GM19395 (cell line): ENCODE results near the gene CAPZA2.
A peak's percentile ranks its signal among the peaks of the same experiment; 100 is the strongest.
"Not testable (repeated sequence)": the region's sequence is repeated elsewhere in the genome, so short reads cannot be mapped to it uniquely, and the experiment has no call there.

Experiments used
- ATAC-seq: cut with Tn5 transposase; IDR thresholded peaks from one replicate; pipeline ENCODE4 v1.9.1; 2021; ENCODE audit warnings: mild to moderate bottlenecking, moderate library complexity; ENCODE audit not compliant: unreplicated experiment

CAPZA2 gene

DNA sequence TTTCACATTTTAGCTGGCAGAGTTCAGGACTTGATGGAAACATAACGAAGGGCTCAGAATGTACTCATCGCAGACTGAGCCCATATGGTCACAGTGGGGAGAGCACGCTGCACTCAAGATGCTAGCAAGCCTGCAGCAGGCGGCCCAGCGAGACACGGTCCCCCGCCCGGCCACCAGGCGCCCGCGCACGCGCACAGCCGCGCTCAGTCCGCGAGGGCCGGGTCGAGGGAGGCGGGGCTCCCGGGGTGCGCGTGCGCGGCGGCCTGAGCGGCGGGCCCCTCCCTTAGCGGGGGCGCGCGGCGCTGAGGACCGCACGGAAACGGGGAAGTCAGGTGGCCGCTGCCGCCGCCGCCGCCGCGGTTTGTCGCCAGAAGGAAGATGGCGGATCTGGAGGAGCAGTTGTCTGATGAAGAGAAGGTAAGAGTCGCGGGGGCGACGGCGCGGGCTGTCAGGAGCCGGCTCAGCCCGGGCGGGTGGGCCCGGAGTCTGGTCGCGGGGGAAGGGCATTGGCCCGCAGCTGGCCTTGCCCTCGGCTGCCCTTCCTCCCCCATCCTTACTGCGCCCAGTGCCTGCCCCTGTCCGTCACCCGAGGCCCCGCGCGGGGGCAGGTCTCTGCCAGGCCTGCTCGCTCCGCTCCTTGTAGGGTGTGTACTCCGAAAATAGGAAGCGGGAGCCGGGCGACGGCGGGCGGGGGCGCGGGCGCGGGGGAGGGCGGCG lies at the start of gene CAPZA2:
Gene CAPZA2, plus strand, starts transcription at position 354 of the 717 bp plus-strand sequence. Its CDS starts 25 bp downstream, at position 379.
- ATAC-seq: peak; percentile 90

DNA sequence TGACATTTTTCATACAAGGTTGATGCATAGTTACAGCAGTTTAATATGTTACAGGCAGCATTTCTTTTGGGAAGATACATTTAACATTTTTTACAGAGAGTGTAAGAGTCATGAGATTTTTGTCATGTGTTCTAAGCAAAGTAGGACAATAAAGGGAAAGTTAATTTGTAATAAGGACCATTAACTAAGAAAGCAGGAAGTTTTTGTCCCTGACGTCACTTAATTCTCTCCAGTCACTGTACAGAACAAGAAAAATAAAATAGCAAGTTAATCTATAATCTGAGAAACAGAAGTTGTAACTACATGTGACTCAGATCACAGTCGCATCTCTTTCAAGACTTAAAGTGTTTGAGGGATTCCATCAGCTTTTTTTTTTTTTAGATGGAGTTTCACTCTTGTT lies 49.5 kb upstream of the CAPZA2 start:
- ATAC-seq: no peak

GRCh38 chr7:116813371-116813770 lies 49.0 kb upstream of the CAPZA2 start:
- ATAC-seq: not testable (repeated sequence)

DNA sequence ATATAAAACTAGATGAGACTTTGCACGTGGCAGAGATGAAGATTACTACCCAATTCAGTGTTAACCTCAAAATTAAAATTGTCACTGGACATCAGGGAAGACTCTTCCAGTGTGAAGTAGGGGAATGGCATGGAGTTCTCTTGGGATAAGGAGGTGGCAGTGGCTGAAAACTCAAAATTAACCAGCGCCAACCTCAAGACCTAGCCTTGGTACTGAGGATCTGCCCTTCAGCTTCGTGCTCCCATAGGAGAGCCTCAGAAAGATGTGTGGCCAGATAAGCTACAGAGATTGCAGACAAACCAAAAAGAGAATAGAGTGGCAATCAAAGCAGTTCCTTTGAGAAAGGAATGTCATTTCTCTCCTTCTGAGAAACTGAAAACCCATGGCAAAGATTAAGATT lies 47.3 kb upstream of the CAPZA2 start:
- no peak for ATAC-seq

GRCh38 chr7:116820149-116820548 lies 42.2 kb upstream of the CAPZA2 start:
- no peak for ATAC-seq

- ATAC-seq: not testable (repeated sequence)
These were observed 40.7 kb upstream of the CAPZA2 start for GRCh38 chr7:116821647-116822046.

GRCh38 chr7:116824449-116824848 lies 37.9 kb upstream of the CAPZA2 start:
- no peak for ATAC-seq

GRCh38 chr7:116828281-116828680 lies 34.1 kb upstream of the CAPZA2 start:
- ATAC-seq: no peak

DNA sequence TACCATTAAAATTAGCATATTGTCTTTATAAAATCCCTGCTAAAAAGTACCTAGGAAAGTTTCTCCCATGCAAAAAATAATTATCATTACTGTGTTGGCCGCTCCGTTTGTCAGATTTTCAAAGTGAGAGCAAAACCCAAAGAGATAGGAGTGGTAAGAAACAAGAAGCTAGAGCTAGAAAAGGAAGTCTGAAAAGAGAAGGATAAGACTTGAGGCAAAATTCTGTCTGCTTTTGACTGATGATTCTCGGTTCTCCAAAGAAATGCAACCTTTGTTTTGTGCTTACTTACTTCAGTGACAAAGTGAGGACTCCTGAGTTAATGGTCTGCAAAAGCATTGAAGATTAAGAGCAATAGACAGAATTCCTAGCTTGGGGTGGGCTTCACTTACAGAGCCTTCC lies 33.3 kb upstream of the CAPZA2 start:
- ATAC-seq: peak; percentile 61

DNA sequence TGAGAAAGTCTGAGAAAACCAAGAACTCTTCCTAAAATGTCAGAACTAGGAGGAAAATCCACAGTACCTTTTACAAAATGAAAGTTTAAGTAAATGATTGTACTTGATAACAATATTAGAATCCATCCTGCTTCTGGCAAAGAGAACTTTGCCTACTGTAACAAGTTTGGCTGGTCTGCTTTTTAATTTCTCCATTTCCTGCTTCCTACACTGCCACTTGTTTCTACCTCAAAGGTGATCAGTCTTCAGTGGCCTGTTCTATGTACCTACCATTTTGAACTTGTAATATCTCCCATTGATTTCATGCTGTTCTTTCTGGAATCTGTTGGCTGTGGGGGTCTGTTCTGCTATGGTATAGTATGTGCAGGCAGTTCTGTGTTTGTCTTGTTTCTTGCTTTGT lies 32.9 kb upstream of the CAPZA2 start:
- peak; percentile 20 for ATAC-seq

GRCh38 chr7:116832692-116833091 lies 29.7 kb upstream of the CAPZA2 start:
- ATAC-seq: no peak

- no peak for ATAC-seq
These were observed 27.4 kb upstream of the CAPZA2 start for GRCh38 chr7:116834815-116835504.

DNA sequence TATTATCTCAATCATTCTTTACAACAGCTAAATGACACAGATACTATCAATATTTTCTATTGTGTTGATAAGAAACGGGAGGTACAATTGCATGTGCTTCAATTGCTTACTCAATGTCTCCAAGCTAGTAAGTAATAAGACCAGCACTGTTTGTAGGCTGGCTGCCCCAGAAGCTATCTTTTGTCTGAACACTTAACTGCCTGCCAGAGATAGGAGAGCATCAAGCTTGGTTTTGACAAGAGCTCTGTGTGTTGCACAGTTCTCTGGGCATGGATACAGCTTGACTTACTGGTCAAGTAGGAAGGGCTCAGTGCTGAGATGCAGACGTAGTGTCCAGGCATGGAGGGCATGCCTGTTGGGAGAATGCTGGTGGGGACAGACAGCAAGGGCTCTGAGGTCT lies 26.3 kb upstream of the CAPZA2 start:
- ATAC-seq: no peak

GRCh38 chr7:116836911-116837310 lies 25.5 kb upstream of the CAPZA2 start:
- ATAC-seq: no peak

DNA sequence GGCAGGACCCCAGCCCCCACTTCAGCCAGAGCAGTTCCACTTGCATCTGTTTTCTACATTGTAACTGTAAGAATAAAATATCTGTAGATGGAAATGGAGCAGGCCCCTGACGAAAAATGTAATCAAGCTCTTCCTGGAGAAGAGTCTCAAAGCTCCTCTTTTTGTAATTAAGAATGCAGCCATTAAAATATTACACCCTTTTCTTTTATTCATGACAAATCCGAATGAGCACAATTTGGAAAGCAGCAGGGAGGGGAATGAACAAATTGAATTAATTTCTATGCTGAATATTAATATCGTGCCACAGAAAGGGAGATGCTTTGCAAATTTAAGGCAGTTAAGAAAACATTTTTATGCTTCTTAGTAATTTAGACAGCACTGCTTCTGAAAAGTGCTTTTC lies 24.8 kb upstream of the CAPZA2 start:
- ATAC-seq: no peak

DNA sequence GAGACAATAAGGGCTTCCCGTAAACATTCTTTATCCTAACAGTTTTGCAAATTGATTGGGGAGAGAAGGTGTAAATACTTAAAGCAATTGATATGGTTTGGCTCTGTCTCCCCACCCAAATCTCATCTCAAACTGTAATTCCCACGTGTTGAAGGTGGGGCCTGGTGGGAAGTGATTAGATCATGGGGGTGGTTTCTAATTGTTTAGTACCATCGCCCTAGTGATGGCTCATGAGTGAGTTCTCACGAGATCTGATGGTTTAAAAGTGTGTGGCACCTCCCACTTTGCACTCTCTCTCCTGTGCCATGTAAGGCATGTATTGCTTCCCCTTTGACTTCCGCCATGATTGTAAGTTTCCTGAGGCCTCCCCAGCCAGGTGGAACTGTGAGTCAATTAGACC lies 22.1 kb upstream of the CAPZA2 start:
- no peak for ATAC-seq

DNA sequence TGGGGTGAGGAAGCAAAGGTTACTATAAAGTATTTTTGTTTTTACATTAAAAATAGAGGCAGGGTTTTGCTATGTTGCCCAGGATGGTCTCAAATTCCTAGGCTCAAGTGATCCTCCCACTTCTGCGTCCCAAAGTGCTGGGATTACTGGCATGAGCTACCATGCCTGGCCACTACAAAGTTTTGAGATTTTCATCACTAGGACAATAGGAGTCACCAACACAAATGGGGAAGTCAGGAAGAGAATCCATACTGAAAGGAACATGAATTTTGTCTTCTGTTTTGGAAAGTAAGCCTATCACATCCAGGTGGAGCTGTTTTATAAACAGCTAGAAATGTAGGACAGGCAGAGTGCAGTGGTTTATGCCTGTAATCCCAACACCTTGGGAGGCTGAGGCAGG lies 20.0 kb upstream of the CAPZA2 start:
- no peak for ATAC-seq

DNA sequence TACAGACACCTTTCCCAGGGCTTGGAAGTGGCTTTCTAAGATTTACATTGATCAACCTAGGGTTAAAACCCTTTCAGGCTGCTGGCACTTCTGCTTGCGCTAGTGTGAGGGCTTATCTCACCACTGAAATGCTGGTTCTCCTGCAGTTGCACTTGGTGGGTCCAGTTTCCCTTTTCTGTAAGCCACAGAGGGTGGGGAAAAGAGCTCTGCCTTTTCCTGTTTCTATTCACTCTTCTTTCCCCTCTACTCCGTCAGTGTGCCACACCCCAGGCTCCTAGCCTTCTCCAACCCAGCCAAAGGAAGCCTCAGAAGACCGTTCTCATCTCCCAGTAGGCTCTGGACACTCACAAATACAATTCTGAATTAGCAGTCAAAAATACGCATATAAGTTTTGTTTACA lies 19.0 kb upstream of the CAPZA2 start:
- no peak for ATAC-seq

DNA sequence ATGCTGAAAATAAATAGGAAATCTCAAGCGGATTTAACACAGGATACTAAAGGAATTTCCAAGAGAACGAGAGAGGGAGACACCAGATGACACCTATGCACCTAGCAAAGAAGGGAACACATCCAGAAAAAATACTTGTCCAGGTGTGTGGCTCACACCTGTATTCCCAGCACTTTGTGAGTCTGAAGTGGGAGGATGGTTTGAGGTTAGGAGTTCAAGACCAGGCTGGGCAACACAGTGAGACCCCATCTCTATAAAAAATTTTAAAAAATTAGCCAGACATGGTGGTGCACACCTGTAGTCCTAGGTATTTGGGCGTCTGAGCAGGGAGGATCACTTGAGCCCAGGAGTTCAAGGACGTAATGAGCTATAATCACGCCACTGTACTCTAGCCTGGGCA lies 11.2 kb upstream of the CAPZA2 start:
- no peak for ATAC-seq

DNA sequence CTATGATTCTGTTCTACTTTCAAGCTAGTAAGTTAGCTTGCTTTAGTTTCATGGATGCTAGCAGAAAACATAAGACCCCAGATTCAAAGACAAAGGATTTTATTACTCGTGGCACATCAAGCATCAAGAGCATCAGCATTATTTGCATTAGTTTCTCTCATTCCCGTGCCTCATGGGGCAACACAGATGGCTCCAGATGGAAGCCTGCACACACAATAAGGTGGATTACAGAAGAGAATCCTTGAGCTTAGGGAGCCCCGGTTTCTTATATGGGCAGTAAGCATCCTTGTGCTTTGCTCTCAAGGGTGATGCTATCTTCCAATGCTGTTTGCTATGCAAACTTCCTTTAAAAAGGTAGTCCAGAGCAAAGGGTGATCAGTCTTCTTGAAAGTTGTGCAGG lies 10.7 kb upstream of the CAPZA2 start:
- no peak for ATAC-seq

DNA sequence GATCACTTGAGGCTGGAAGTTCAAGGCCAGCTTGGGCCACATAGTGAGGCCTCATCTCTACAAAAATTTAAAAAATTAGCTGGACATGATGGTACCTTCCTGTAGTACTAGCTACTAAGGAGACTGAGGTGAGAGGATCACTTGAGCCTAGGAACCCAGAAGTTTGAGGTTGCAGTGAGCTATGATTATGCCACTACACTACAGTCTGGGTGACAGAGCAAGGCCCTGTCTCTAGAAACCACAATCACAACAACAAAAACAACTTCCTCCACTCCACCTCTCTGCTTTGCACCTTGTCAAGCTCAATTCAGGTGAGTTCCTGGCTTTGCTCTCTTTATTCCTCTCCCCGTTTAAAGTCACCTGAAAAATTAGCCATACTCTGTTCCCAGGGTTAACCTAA lies 8.3 kb upstream of the CAPZA2 start:
- no peak for ATAC-seq

DNA sequence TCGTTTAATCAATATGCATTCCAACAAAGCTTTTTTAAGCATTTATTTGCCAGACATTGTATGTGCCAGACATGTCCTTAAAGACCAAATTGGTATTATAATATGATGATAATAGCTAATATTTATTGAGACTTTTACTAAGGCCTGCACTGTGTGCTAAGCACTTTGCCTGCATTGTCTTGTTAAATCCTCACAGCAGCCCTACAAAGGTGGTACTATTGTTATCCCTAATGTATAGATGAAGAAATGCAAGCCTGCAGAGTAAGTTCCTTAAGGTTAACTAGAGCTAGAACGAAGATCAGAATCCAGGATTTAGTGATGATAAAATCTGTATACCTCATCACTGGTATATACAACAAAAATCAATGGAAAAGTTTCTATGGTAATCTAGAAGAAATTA lies 5.3 kb upstream of the CAPZA2 start:
- no peak for ATAC-seq

DNA sequence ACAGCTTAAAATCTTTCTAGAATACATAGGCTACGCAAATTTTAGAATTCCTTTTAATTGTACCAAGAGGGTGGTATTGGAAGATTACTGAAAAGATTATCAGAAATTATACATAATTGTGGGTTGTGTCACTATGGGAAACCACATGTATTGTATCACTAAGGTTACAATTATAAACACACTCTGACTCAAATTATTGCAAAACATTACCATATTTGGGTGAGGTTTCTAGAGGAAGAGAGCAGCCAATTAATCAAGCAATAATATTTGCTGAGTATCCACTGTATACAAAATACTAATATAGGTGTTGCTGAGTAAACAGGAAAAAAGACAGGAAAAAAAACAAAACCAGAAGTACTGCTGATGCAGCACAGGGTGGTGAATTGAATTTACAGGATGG lies 3.1 kb upstream of the CAPZA2 start:
- ATAC-seq: no peak
